GM06990 (cell line): ENCODE measurements around the gene LDAF1.
A peak's percentile ranks its signal among the peaks of the same experiment; 100 is the strongest.
"Not testable (repeated sequence)": the region's sequence is repeated elsewhere in the genome, so short reads cannot be mapped to it uniquely, and the experiment has no call there.

Experiments used
- DNase-seq: peaks from one replicate; pipeline ENCODE4 v3.0.0-alpha.2; 2011; ENCODE audit not compliant: insufficient read length; ENCODE audit errors: extremely low read depth
- H3K27me3 ChIP-seq: replicated peaks from 2 replicates; pipeline ENCODE4 v1.6.0; 2011; ENCODE audit warnings: low read length; ENCODE audit not compliant: control insufficient read depth, insufficient read depth
- H3K36me3 ChIP-seq: 2 replicates; pipeline ENCODE4 v1.5.1; 2011; ENCODE audit warnings: low read length; ENCODE audit not compliant: control insufficient read depth, insufficient read depth
- H3K4me3 ChIP-seq: replicated peaks from 2 replicates; pipeline ENCODE4 v1.5.1; 2011; ENCODE audit warnings: low read depth, mild to moderate bottlenecking, control low read depth, low read length
- TF ChIP-seq, protein P1 (sequence below): IDR thresholded peaks from 2 replicates; pipeline ENCODE4 v1.5.1; 2011; ENCODE audit warnings: low read length, control low read depth, mild to moderate bottlenecking, inconsistent platforms; ENCODE audit not compliant: insufficient read depth, poor library complexity, severe bottlenecking

The LDAF1 gene

DNA sequence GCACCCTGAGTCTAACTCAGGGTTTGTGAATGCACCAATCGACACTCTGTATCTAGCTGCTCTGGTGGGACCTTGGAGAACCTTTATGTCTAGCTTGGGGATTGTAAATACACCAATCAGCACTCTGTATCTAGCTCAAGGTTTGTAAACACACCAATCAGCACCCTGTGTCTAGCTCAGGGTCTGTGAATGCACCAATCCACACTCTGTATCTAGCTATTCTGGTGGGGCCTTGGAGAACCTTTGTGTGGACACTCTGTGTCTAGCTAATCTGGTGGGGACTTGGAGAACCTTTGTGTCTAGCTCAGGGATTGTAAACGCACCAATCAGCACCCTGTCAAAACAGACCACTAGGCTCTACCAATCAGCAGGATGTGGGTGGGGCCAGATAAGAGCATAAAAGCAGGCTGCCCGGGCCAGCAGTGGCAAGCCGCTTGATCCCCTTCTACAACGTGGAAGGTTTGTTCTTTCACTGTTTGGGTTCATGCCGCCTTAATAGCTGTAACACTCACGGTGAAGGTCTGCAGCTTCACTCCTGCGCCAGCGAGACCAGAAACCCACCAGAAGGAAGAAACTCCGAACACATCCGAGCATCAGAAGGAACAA lies 5.2 kb upstream of the LDAF1 start:
- H3K4me3 ChIP-seq, DNase-seq, H3K27me3 ChIP-seq, H3K36me3 ChIP-seq: not testable (repeated sequence)

DNA sequence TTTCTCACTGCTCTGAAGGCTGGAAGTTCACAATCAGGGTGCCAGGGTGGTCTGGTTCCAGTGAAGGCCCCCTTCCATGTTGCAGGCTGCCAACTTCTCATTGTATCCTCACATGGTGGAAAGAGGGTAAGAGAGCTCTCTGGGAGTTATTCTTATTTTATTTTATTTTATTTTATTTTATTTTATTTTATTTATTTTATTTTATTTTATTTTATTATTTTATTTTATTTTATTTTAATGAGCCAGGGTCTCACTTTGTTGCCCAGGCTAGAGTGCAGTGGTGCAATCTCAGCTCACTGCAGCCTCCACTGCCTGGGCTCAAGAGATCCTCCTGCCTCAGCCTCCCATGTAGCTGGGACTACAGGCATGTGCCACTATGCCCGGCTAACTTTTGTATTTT lies 2.5 kb upstream of the LDAF1 start:
- not testable (repeated sequence) for H3K36me3 ChIP-seq

DNA sequence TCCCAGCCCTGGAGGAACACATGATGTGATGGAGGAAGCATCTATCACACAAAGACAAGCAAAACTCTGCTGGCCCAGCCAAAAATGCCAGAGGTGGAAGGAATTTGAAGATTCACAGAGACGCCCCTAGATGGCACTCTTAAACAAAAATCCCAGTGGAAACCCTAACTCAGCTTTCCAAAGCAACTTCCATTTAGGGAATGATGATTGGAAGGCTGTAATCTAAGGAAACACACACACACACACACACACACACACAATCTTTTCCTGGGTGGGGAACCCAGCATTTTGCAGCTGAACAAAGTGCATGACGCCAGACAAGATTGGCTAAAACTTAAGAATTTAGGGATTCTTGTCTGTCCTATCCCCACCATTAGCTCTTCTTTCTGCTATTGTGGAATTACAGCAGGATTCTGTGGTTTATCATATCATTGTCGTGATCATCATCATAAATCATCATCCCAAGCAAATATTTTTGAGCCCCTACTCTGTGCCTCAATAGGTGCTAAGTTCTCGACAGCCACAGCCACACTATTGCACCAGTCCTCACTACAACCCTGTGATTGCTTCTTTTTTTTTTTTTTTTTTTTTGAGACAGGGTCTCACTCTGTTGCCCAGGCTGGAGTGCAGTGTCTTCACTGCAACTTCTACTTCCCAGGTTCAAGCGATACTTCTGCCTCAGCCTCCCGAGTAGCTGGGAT lies 1.6 kb upstream of the LDAF1 start:
- Histone ChIP-seq H3K4me3 (no peak overlapping the region), H3K36me3 (no peaks in the 10 kb centered on the region; the same call in 1 of the 2 replicates), H3K27me3 (no peaks in the 10 kb centered on the region)
- DNase-seq, result no peak
- TF ChIP-seq, protein P1, sequence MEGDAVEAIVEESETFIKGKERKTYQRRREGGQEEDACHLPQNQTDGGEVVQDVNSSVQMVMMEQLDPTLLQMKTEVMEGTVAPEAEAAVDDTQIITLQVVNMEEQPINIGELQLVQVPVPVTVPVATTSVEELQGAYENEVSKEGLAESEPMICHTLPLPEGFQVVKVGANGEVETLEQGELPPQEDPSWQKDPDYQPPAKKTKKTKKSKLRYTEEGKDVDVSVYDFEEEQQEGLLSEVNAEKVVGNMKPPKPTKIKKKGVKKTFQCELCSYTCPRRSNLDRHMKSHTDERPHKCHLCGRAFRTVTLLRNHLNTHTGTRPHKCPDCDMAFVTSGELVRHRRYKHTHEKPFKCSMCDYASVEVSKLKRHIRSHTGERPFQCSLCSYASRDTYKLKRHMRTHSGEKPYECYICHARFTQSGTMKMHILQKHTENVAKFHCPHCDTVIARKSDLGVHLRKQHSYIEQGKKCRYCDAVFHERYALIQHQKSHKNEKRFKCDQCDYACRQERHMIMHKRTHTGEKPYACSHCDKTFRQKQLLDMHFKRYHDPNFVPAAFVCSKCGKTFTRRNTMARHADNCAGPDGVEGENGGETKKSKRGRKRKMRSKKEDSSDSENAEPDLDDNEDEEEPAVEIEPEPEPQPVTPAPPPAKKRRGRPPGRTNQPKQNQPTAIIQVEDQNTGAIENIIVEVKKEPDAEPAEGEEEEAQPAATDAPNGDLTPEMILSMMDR, result peak; percentile 55

More for the DNA sequence above, 2.5 kb upstream of the LDAF1 start:
- H3K4me3 ChIP-seq, DNase-seq, H3K27me3 ChIP-seq: not testable (repeated sequence)

DNA sequence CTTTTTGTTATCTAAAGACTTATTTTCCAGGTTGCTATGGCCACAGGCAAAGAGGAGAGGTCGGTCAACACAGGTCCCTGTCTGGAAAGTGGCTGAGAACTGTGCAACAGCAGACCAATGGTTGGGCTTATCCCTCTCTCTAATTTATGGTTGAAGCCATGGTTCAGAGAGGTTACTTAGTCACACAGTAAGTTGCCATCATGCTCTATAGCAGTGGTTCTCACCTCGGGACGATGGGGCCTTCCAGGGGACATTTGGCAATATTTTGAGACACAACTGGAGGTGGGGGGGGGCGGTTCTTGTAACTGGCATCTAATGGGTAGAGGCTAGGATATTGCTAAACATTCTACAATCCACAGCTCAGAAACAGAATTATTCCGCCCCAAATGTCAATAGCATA lies 842 bp upstream of the LDAF1 start:
- no peaks in the 10 kb centered on the region for H3K27me3 ChIP-seq
- H3K36me3 ChIP-seq, result no peaks in the 10 kb centered on the region; the same call in 1 of the 2 replicates
- H3K4me3 ChIP-seq, result no peak overlapping the region
- TF ChIP-seq, protein P1, result no peak
- no peak for DNase-seq

DNA sequence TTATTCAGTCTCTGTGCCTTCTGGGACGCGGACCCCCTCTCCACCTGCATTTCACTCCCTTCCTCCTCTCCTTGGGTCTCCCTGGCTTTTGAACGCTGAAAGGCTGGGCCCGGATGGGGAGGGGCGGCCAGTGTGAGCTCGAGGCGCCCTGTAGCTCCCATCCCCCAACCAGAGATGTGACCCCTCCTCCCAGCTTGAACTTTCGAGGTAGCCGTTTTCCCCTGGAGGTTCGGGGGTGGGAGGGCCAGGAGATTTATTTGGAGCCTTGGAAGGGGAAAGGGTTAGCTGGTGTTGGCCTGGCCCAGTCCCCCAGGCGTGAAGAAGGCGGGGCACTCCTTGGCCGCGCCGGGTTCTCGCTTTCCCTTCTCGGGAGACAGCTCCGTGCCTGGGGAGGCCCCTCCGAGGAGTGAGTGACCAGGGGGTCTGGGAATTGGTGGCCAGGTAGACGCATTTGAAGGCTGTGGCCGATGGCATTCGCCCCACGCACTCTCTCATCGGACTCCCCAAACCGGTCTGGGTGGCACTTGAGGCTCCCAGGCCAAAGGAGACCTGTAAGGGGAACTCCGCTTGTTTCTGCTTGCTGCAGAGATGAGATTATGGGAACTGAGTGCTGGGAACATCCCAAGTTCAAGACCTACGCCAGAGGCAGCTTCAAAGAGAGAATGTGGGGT lies 942 bp downstream of the LDAF1 start:
- Histone ChIP-seq H3K4me3 (peak overlapping the region; percentile 78), H3K36me3 (peaks cover 2% of the 10 kb centered on the region), H3K27me3 (no peaks in the 10 kb centered on the region)
- peak; percentile 36 for DNase-seq
- TF ChIP-seq, protein P1, result no peak

DNA sequence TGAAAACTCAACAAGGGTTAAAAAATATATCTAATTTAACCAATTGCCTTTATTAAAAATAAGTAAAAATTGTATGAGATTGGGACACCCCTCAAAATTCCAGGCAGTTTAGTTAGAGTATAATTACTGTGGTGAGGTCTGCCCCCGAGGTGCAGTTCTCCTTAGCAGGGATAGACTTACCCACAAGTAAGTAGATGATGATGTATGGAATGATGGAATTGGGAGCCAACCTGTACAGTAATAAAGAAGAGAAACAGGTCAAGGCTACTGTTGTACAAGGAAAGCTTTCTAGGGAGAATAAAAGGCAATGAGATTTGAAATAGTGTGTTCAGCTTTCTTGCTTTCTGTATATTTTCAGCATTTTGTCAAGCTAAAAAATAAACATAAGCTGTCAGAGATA lies 1.8 kb downstream of the LDAF1 start:
- Histone ChIP-seq H3K4me3 (no peak overlapping the region), H3K27me3 (no peaks in the 10 kb centered on the region), H3K36me3 (peaks cover 3% of the 10 kb centered on the region)
- DNase-seq, result no peak
- TF ChIP-seq, protein P1, result no peak
